Measurements from ENCODE around the gene MTA3. TPM values are rescaled to one million over a fixed set of nuclear protein-coding genes. Genes with fewer than 3 reads are reported as not detected.

The MTA3 gene
- total RNA-seq, 4 donors from 2014 or later = 40.0 to 73.2 (median 54.3) TPM

GRCh38 chr2:42663106-42663780 lies 94.8 kb downstream of the MTA3 start:
- intact Hi-C loops (cut with DNase I; ENCODE audit: low total_unique reads) (loop anchor here (5.0 kb wide), 1 partner anchor 151 kb away; no protein-coding TSS in a partner anchor), in situ Hi-C loops (cut with MboI; ENCODE audit: low pct_ligation_motif_present in 1 of 4, low pct_unique_long_range_greater_than_20kb in 1 of 4, low sequenced_read_pairs in 3 of 4) (loop anchor here (5.0 to 25.0 kb wide), 4 partner anchors 148 to 276 kb away; no protein-coding TSS in a partner anchor)
- DNase-seq = peak; percentile 62
- no peaks in the 10 kb centered on the region for H3K36me3 ChIP-seq
- no peaks in the 10 kb centered on the region for H3K9me3 ChIP-seq
- peaks cover 0 to 4% (median 0%) of the 10 kb centered on the region in 4 donors for H3K4me1 ChIP-seq
- 30% methylated on average over 3 of the region's 3 CpGs; no CpG with 5 or more reads in 1 of the 2 donors for WGBS, 2 donors (ENCODE audit: low coverage in 1 of 2)
- H3K27ac ChIP-seq = no peak overlapping the region
- TF ChIP-seq POLR2A (IDR thresholded peaks at IDR 0.05) (no peak), POLR2AphosphoS5 (IDR thresholded peaks at IDR 0.05) (no peak), CTCF (IDR thresholded peaks at IDR 0.05) (peak; percentile 95 to 97 (median 96)), EP300 (IDR thresholded peaks at IDR 0.05; ENCODE audit: low read depth) (no peak)
- H3K4me3 ChIP-seq = no peak overlapping the region
- H3K27me3 ChIP-seq = no peaks in the 10 kb centered on the region

- Histone ChIP-seq H3K4me1 (peaks cover 0 to 4% (median 0%) of the 10 kb centered on the region in 4 donors), H3K27me3 (no peaks in the 10 kb centered on the region), H3K27ac (no peak overlapping the region), H3K4me3 (no peak overlapping the region), H3K36me3 (no peaks in the 10 kb centered on the region), H3K9me3 (no peaks in the 10 kb centered on the region)
- 79 to 82% methylated on average over 3 of the region's 3 CpGs for WGBS, 2 donors (ENCODE audit: low coverage in 1 of 2)
- intact Hi-C loops (cut with DNase I; ENCODE audit: low total_unique reads) = loop anchor here (5.0 kb wide), 1 partner anchor 152 kb away; no protein-coding TSS in a partner anchor
- in situ Hi-C loops (cut with MboI; ENCODE audit: low pct_ligation_motif_present in 1 of 4, low pct_unique_long_range_greater_than_20kb in 1 of 4, low sequenced_read_pairs in 3 of 4) = loop anchor here (5.0 to 25.0 kb wide), 4 partner anchors 149 to 277 kb away; no protein-coding TSS in a partner anchor
- DNase-seq = no peak
- TF ChIP-seq POLR2AphosphoS5 (IDR thresholded peaks at IDR 0.05) (no peak), POLR2A (IDR thresholded peaks at IDR 0.05) (no peak), EP300 (IDR thresholded peaks at IDR 0.05; ENCODE audit: low read depth) (no peak), CTCF (IDR thresholded peaks at IDR 0.05) (no peak)
Measured at GRCh38 chr2:42663828-42664227, 95.4 kb downstream of the MTA3 start.

DNA sequence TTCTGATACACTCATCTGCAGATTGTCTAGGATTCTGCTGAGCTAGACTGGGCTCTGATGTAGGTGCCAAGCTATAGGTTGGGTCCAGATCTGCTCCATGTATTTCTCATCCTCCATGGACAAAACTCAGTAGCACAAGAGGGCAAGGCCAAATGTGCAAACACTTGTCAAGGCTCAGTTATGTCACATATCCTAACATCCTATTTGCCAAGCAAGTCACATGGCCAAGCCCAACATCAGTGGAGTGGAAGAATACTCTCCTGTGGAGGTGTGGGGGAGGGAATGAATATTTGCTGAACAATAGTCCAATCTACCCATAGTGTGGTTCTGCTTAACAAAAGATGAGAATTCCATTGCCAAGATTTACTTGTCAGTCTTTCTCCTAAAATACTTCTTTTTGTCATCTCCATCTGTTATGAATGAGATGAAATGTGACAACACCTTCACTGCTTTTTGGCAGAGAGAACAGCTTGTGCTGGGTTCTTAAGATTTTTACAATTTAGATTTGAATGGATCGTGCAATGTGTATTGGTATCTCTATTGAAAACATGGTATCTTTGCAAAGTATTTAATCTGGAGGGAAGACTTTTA lies 105.7 kb downstream of the MTA3 start:
- no peak for TF ChIP-seq POLR2A (IDR thresholded peaks at IDR 0.05)
- no peak for TF ChIP-seq CTCF (IDR thresholded peaks at IDR 0.05)
- no peak for TF ChIP-seq EP300 (IDR thresholded peaks at IDR 0.05; ENCODE audit: low read depth)
- no peak for TF ChIP-seq POLR2AphosphoS5 (IDR thresholded peaks at IDR 0.05)
- Histone ChIP-seq H3K36me3 (no peaks in the 10 kb centered on the region), H3K27me3 (no peaks in the 10 kb centered on the region), H3K4me3 (no peak overlapping the region), H3K9me3 (no peaks in the 10 kb centered on the region), H3K27ac (no peak overlapping the region), H3K4me1 (peaks cover 0 to 17% (median 2%) of the 10 kb centered on the region in 4 donors)
- 100% methylated on average over 1 of the region's 1 CpG for WGBS, 2 donors (ENCODE audit: low coverage in 1 of 2)
- no peak for DNase-seq
- intact Hi-C loops (cut with DNase I; ENCODE audit: low total_unique reads) (no loop called here), in situ Hi-C loops (cut with MboI; ENCODE audit: low pct_ligation_motif_present in 1 of 4, low pct_unique_long_range_greater_than_20kb in 1 of 4, low sequenced_read_pairs in 3 of 4) (loop anchor here in 1 of 4 donors (25.0 kb wide), 1 partner anchor 287 kb away; no protein-coding TSS in a partner anchor)

DNA sequence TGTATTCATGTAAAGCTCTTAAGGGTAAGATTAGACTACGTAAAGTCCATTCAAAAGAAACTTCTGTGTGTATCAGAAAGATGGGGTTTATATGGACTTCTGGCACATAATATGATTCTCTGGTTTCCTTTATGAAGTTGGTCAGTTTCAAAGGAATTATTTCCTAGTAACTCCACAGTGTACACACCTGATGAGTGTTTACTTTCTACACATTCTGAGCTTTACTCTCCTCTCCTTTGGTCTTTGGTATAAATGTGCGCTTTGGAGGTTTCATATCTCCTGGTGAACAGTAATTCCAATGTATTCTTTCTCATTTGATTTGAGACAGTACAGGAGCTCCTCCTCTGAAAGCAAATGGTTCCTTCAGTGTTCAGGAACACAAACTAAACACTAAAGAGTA lies 107.4 kb downstream of the MTA3 start:
- no peak overlapping the region for H3K4me3 ChIP-seq
- no peaks in the 10 kb centered on the region for H3K36me3 ChIP-seq
- H3K27ac ChIP-seq = no peak overlapping the region
- WGBS, 2 donors (ENCODE audit: low coverage in 1 of 2) = 90 to 100% methylated on average over 2 of the region's 2 CpGs
- H3K4me1 ChIP-seq = peaks cover 0 to 10% (median 0%) of the 10 kb centered on the region in 4 donors
- no peaks in the 10 kb centered on the region for H3K9me3 ChIP-seq
- intact Hi-C loops (cut with DNase I; ENCODE audit: low total_unique reads) (no loop called here), in situ Hi-C loops (cut with MboI; ENCODE audit: low pct_ligation_motif_present in 1 of 4, low pct_unique_long_range_greater_than_20kb in 1 of 4, low sequenced_read_pairs in 3 of 4) (no loop called here)
- TF ChIP-seq CTCF (IDR thresholded peaks at IDR 0.05) = no peak
- no peak for TF ChIP-seq POLR2AphosphoS5 (IDR thresholded peaks at IDR 0.05)
- TF ChIP-seq POLR2A (IDR thresholded peaks at IDR 0.05) = no peak
- TF ChIP-seq EP300 (IDR thresholded peaks at IDR 0.05; ENCODE audit: low read depth) = no peak
- H3K27me3 ChIP-seq = no peaks in the 10 kb centered on the region
- no peak for DNase-seq

Data from transverse colon (tissue), 4 donors.